Ishikawa (cell line): ENCODE measurements around the gene ZDHHC24.

ENCODE experiments used
- CEBPB ChIP-seq: IDR thresholded peaks from 2 replicates; pipeline ENCODE4 v1.6.1; 2012
- CREB1 ChIP-seq: IDR thresholded peaks from 2 replicates; pipeline ENCODE4 v1.6.1; 2012; ENCODE audit warnings: low read depth
- EGR1 ChIP-seq: IDR thresholded peaks from 2 replicates; pipeline ENCODE4 v1.6.1; 2012
- EP300 ChIP-seq: IDR thresholded peaks from 2 replicates; pipeline ENCODE4 v1.6.1; 2012; ENCODE audit warnings: borderline replicate concordance
- FOXM1 ChIP-seq: IDR thresholded peaks from 2 replicates; pipeline ENCODE4 v1.6.1; 2012; ENCODE audit warnings: low read depth, borderline replicate concordance
- MAX ChIP-seq: IDR thresholded peaks from 2 replicates; pipeline ENCODE4 v1.6.1; 2012
- NFIC ChIP-seq: IDR thresholded peaks from 2 replicates; pipeline ENCODE4 v1.6.1; 2012
- RAD21 ChIP-seq: IDR thresholded peaks from 2 replicates; pipeline ENCODE4 v1.6.1; 2012; ENCODE audit warnings: low read depth
- TAF1 ChIP-seq: IDR thresholded peaks from 2 replicates; pipeline ENCODE4 v1.6.1; 2012; ENCODE audit warnings: low read depth, mild to moderate bottlenecking
- TCF12 ChIP-seq: IDR thresholded peaks from 2 replicates; pipeline ENCODE4 v1.6.1; 2012; ENCODE audit warnings: low read depth
- TEAD4 ChIP-seq: IDR thresholded peaks from 2 replicates; pipeline ENCODE4 v1.6.1; 2012
- YY1 ChIP-seq: IDR thresholded peaks from 2 replicates; pipeline ENCODE4 v1.6.1; 2012; ENCODE audit warnings: low read depth
- ZBTB7A ChIP-seq: IDR thresholded peaks from 2 replicates; pipeline ENCODE4 v1.6.1; 2012; ENCODE audit warnings: low read depth
- TF ChIP-seq, protein P1 (sequence below): IDR thresholded peaks from 2 replicates; pipeline ENCODE4 v1.6.1; 2012; ENCODE audit warnings: low read depth, mild to moderate bottlenecking
- TF ChIP-seq, protein P2 (sequence below): IDR thresholded peaks from 2 replicates; pipeline ENCODE4 v1.6.1; 2012

ZDHHC24 gene

DNA sequence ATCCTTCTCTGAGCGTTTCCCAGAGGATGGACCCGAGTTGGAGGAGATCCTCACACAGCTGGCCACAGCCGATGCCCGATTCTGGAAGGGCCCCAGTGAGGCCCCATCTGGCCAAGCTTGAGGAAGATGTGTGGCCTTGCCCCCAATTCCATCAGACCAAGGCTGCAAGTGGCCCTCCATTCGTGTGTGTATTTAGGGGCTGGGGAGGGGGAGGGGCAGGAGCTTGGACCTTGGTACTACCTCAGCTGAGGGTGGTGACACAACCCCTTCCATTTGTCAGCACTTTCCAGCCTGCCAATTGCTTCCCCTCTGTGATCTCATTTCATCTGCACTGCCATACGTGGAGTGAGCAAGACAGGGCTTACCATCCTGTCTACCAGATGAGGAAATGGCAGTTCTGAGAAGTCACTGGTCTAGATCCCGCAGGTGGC is 36.7 kb downstream of the ZDHHC24 start:
- TF ChIP-seq MAX (no peak), TEAD4 (no peak), EGR1 (no peak), TCF12 (no peak), CREB1 (no peak)

DNA sequence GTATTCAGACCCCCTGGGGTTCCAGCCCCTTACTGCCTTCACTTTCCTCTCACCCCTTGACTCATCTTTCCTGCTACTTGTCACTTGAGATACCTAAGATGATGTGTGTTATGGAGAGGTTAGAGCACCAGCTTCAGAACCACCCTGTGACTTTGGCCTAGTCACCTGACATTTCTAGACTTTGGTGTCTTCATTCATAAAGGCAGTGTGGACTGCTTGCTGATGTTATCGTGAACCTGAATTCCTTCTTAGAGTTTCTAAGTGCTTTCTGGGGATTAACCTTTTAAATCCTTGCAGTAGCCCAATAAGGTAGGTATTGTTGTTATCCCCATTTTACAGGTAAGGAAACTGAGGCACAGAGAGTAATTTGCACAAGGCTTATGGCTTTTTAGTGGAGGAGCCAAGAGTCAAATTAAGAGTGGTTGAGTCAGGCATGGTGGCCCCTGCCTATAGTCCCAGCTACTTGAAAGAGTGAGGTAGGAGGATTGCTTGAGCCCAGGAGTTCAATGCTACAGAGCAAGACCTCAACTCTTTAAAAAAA is 40.5 kb downstream of the ZDHHC24 start:
- TF ChIP-seq, protein P1, sequence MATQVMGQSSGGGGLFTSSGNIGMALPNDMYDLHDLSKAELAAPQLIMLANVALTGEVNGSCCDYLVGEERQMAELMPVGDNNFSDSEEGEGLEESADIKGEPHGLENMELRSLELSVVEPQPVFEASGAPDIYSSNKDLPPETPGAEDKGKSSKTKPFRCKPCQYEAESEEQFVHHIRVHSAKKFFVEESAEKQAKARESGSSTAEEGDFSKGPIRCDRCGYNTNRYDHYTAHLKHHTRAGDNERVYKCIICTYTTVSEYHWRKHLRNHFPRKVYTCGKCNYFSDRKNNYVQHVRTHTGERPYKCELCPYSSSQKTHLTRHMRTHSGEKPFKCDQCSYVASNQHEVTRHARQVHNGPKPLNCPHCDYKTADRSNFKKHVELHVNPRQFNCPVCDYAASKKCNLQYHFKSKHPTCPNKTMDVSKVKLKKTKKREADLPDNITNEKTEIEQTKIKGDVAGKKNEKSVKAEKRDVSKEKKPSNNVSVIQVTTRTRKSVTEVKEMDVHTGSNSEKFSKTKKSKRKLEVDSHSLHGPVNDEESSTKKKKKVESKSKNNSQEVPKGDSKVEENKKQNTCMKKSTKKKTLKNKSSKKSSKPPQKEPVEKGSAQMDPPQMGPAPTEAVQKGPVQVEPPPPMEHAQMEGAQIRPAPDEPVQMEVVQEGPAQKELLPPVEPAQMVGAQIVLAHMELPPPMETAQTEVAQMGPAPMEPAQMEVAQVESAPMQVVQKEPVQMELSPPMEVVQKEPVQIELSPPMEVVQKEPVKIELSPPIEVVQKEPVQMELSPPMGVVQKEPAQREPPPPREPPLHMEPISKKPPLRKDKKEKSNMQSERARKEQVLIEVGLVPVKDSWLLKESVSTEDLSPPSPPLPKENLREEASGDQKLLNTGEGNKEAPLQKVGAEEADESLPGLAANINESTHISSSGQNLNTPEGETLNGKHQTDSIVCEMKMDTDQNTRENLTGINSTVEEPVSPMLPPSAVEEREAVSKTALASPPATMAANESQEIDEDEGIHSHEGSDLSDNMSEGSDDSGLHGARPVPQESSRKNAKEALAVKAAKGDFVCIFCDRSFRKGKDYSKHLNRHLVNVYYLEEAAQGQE, result no peak
- TF ChIP-seq YY1 (no peak), EP300 (no peak), FOXM1 (no peak)

DNA sequence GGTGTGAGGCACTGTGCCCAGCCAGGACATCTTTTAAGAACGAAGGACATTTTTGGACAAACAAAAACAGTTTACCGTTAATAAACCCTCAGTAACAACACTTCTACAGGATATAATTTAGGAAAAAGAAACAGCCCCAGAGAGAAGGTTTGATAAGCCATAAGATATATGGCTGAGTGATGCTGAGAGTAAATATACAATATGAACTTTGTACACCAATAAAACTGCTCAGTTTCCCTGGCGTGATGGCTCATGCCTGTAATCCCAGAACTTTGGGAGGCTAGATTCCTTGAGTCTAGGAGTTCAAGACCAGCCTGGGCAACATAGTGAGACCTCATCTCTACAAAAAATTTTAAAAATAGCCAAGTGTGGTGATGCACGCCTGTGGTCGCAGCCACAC is 47.3 kb downstream of the ZDHHC24 start:
- no peak for TF ChIP-seq TCF12
- TF ChIP-seq, protein P2, sequence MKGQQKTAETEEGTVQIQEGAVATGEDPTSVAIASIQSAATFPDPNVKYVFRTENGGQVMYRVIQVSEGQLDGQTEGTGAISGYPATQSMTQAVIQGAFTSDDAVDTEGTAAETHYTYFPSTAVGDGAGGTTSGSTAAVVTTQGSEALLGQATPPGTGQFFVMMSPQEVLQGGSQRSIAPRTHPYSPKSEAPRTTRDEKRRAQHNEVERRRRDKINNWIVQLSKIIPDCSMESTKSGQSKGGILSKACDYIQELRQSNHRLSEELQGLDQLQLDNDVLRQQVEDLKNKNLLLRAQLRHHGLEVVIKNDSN, result no peak

- TF ChIP-seq TEAD4 (no peak), FOXM1 (no peak), EGR1 (no peak), TAF1 (no peak), RAD21 (no peak), CEBPB (no peak), NFIC (no peak), TCF12 (no peak), MAX (no peak), ZBTB7A (no peak), EP300 (no peak), CREB1 (no peak), YY1 (no peak)
- TF ChIP-seq, protein P1, result no peak
- TF ChIP-seq, protein P2, result no peak
Observed at GRCh38 chr11:66497206-66497605, 48.6 kb downstream of the ZDHHC24 start.

- no peak for TF ChIP-seq TCF12
Observed at GRCh38 chr11:66495401-66495854, 50.4 kb downstream of the ZDHHC24 start.

DNA sequence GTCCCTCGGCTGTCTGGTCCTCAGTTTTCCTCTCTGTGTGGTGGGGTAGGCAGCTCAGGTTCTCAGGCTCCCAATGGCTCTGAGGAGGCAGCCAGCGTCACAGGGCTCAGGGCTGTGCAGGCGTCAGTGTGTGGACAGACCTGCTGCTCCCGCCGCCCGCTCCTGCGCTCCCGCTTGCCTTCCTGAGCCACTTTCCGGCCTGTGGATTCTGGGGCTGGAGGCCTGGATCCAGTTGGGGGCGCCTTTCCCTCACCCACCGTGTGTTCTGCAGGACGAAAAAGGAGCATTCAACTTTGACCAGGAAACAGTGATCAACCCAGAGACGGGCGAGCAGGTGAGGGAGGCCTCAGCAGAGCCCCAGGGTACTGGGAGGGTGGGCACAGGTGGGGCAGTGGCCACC is 50.9 kb downstream of the ZDHHC24 start:
- TF ChIP-seq EP300 (no peak), CEBPB (no peak), FOXM1 (no peak), TAF1 (no peak), RAD21 (peak; percentile 17; the same call in 1 of the 2 replicates), YY1 (no peak)

DNA sequence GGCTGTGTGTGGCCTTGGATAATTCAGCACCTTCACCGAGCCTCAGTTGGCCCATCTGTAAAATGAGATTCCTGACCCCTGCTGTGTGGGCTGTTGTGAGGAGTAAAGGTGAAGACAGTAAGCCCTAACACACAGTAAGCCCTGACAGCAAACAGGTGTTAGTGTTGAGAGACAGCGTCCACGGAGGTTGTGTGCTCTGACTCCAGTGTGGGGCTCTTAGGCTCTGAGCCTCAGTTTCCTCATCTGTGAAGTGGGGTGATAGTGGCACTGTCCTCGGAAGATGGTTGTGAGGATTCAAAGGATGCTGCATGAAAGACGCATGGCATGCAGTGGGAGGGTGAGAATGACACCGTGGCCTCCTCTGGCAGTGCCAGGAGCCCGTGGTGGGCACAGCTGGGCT is 51.4 kb downstream of the ZDHHC24 start:
- no peak for TF ChIP-seq CREB1

GRCh38 chr11:66493130-66493529 is 52.7 kb downstream of the ZDHHC24 start:
- TF ChIP-seq TEAD4 (no peak), EP300 (no peak), CREB1 (no peak), RAD21 (no peak), TCF12 (no peak), EGR1 (no peak)
- TF ChIP-seq, protein P1, result no peak
